GM23248 (cell line): ENCODE measurements around the gene GGCT. TPM values are rescaled to one million over a fixed set of nuclear protein-coding genes. Genes with fewer than 3 reads are reported as not detected.

Source experiments
- DNase-seq: peaks from one replicate; pipeline ENCODE4 v3.0.0-alpha.2; 2015
- H2AFZ ChIP-seq: fragments of 200-600 bp; sonication (generic); 2 replicates; pipeline ENCODE4 v1.6.1; 2016; ENCODE audit warnings: antibody characterized with exemption
- H3F3A ChIP-seq: fragments of 200-600 bp; sonication (generic); 2 replicates; pipeline ENCODE4 v1.6.1; 2016; ENCODE audit warnings: mild to moderate bottlenecking, antibody characterized with exemption, mixed run types; ENCODE audit not compliant: insufficient read depth
- H3K27ac ChIP-seq: fragments of 200-600 bp; sonication (generic); 2 replicates; pipeline ENCODE4 v1.5.1; 2016; ENCODE audit warnings: mild to moderate bottlenecking
- H3K27me3 ChIP-seq: fragments of 200-600 bp; sonication (generic); replicated peaks from 2 replicates; pipeline ENCODE4 v1.6.1; 2016; ENCODE audit warnings: mild to moderate bottlenecking; ENCODE audit not compliant: insufficient read depth
- H3K36me3 ChIP-seq: fragments of 200-600 bp; sonication (generic); 2 replicates; pipeline ENCODE4 v1.6.1; 2016; ENCODE audit warnings: low read depth, mild to moderate bottlenecking
- H3K4me1 ChIP-seq: fragments of 200-600 bp; sonication (generic); 2 replicates; pipeline ENCODE4 v1.6.1; 2016; ENCODE audit warnings: mild to moderate bottlenecking; ENCODE audit not compliant: insufficient read depth
- H3K4me2 ChIP-seq: fragments of 200-600 bp; sonication (generic); one replicate; pipeline ENCODE4 v1.6.1; 2016; ENCODE audit warnings: mild to moderate bottlenecking; ENCODE audit not compliant: unreplicated experiment
- H3K4me3 ChIP-seq: fragments of 200-600 bp; sonication (generic); 2 replicates; pipeline ENCODE4 v1.5.1; 2016; ENCODE audit warnings: mild to moderate bottlenecking
- H3K79me2 ChIP-seq: fragments of 200-600 bp; sonication (generic); 2 replicates; pipeline ENCODE4 v1.6.1; 2016; ENCODE audit warnings: mild to moderate bottlenecking; ENCODE audit not compliant: insufficient read depth
- H3K9ac ChIP-seq: fragments of 200-600 bp; sonication (generic); 2 replicates; pipeline ENCODE4 v1.6.1; 2016; ENCODE audit warnings: mild to moderate bottlenecking
- H3K9me2 ChIP-seq: fragments of 200-600 bp; sonication (generic); 2 replicates; pipeline ENCODE4 v1.6.1; 2016; ENCODE audit warnings: mixed run types, mild to moderate bottlenecking, moderate library complexity; ENCODE audit not compliant: insufficient read depth
- H3K9me3 ChIP-seq: fragments of 200-600 bp; sonication (generic); one replicate; pipeline ENCODE4 v1.6.1; 2017; ENCODE audit warnings: low read depth
- H4K20me1 ChIP-seq: fragments of 200-600 bp; sonication (generic); 2 replicates; pipeline ENCODE4 v1.6.0; 2016; ENCODE audit not compliant: insufficient read depth
- EZH2 ChIP-seq: fragments of 200-600 bp; sonication (generic); IDR thresholded peaks from 2 replicates; pipeline ENCODE4 v1.6.1; 2018; ENCODE audit warnings: antibody characterized with exemption, mild to moderate bottlenecking; ENCODE audit not compliant: insufficient read depth, poor library complexity, severe bottlenecking
- EZH2phosphoT487 ChIP-seq: fragments of 200-600 bp; sonication (generic); IDR thresholded peaks from 2 replicates; pipeline ENCODE4 v1.6.1; 2018; ENCODE audit warnings: antibody characterized with exemption, moderate library complexity, mild to moderate bottlenecking, low read depth; ENCODE audit not compliant: insufficient read depth
- WGBS, 2 experiments: methylation state at CpG; one replicate each; pipeline ENCODE4 v1.1.6; 2015 to 2017; ENCODE audit warnings: low lambda C conversion rate in 2 of 2, low coverage in 1 of 2; ENCODE audit errors: missing lambda C conversion rate in 2 of 2; 5-methylcytosine and 5-hydroxymethylcytosine counted together
- in situ Hi-C: fragments of 300-500 bp; cut with MboI; formaldehyde crosslinking; loops from 2 replicates; pipeline ENCODE4 v1.15.0; 2020
- polyA plus RNA-seq: library from polyadenylated mRNA; unstranded; fragments of >200 nt; fragmentation: Nextera tagmentation; extraction: Ambion mirVana; gene quantifications from 2 replicates; pipeline ENCODE4 v1.2.1, GENCODE V29; 2016
- total RNA-seq: library from RNA; depleted of rRNA; stranded (reverse); fragments of >200 nt; shearing (Covaris generic); gene quantifications from 2 replicates; pipeline ENCODE4 v1.2.3, GENCODE V29; 2014

The GGCT gene
- total and polyA plus RNA-seq, 2 experiments from 2014 or later, result 31.3 to 47.9 TPM

DNA sequence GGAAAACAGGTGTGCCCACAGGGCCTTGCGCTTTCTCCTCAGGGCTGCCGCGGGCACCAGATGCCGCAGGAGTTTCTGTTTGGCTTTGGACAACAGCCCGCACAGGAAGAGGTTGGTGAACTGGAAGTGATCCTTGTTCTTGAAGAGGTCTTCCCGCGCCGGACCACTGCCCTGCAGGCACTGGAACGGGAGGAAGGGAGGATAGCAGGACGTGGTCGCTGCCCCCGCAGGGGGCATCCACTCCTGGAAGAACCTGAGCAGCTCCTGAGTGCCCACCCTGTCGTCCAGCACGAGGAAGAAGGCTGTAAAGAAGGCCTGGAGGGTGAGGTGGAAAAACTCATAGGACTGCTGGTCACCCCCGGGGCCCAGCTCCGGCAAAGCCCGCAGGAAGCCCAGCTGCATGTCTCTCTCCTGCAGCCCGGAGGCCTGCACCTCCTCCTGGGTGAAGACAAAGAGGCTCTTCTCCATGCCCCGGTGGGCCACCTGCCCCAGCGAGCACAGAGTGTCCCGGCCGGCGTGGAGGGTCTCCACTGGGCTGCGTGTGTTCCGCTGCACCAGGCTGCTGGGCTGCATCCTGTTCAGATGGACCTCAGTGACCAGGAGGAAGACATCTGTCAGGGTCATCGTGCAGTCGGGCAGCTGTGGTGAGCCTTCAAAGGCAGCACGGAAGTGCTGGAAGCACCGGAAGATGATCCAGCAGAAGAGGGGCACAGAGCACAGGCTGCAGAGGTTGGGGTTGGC is 52.9 kb downstream of the GGCT start:
- Histone ChIP-seq H3K36me3 (peaks cover 12% of the 10 kb centered on the region; the same call in 1 of the 2 replicates), H3K4me3 (no peak overlapping the region), H3K79me2 (no peaks in the 10 kb centered on the region; the same call in 1 of the 2 replicates), H3K9ac (no peak overlapping the region), H2AFZ (no peak overlapping the region), H3K9me3 (no peaks in the 10 kb centered on the region), H3K27me3 (no peaks in the 10 kb centered on the region), H3K27ac (no peak overlapping the region), H4K20me1 (no peaks in the 10 kb centered on the region), H3K4me2 (no peak overlapping the region), H3F3A (no peaks in the 10 kb centered on the region), H3K9me2 (no peaks in the 10 kb centered on the region), H3K4me1 (no peaks in the 10 kb centered on the region)
- TF ChIP-seq EZH2 (no peak), EZH2phosphoT487 (no peak)
- DNase-seq, result no peak
- in situ Hi-C loops, result no loop called here
- 92 to 94% methylated on average over 29 of the region's 29 CpGs for WGBS, 2 experiments

DNA sequence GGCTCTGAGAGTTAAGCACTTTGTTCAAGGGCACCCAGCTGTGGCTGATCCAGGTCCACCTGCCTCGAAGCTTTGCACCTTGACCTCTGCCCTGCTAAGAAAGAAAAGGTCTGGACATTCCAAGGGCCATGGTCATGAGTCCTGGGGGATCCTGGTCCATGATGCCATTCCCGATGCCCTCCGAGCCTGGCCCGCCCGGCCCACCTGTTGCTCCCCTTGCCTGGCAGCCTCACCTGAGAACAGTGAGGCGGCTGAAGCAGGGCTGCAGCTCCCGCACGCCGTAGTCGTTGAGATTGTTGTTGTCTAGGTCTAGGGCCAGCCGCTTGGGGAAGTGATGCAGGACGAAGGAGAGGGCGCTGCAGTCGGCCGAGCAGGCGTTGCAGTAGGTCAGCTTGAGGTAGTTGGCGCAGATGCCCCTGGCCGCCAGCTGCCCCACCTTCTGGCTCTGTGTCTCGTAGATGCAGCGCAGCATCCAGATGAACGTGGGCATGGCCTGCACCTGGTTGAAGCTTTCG is 53.6 kb downstream of the GGCT start:
- H2AFZ ChIP-seq, result no peak overlapping the region
- H3K9me2 ChIP-seq, result no peaks in the 10 kb centered on the region
- no peak overlapping the region for H3K27ac ChIP-seq
- in situ Hi-C loops, result no loop called here
- no peak overlapping the region for H3K4me3 ChIP-seq
- TF ChIP-seq EZH2phosphoT487 (no peak), EZH2 (no peak)
- H3K36me3 ChIP-seq, result peaks cover 10% of the 10 kb centered on the region; the same call in 1 of the 2 replicates
- no peaks in the 10 kb centered on the region for H3F3A ChIP-seq
- no peak overlapping the region for H3K4me2 ChIP-seq
- WGBS, 2 experiments, result 93 to 95% methylated on average over 22 of the region's 22 CpGs
- H3K27me3 ChIP-seq, result no peaks in the 10 kb centered on the region
- no peaks in the 10 kb centered on the region for H3K79me2 ChIP-seq
- no peaks in the 10 kb centered on the region for H4K20me1 ChIP-seq
- no peak for DNase-seq
- no peak overlapping the region for H3K9ac ChIP-seq
- no peaks in the 10 kb centered on the region for H3K4me1 ChIP-seq
- H3K9me3 ChIP-seq, result no peaks in the 10 kb centered on the region

DNA sequence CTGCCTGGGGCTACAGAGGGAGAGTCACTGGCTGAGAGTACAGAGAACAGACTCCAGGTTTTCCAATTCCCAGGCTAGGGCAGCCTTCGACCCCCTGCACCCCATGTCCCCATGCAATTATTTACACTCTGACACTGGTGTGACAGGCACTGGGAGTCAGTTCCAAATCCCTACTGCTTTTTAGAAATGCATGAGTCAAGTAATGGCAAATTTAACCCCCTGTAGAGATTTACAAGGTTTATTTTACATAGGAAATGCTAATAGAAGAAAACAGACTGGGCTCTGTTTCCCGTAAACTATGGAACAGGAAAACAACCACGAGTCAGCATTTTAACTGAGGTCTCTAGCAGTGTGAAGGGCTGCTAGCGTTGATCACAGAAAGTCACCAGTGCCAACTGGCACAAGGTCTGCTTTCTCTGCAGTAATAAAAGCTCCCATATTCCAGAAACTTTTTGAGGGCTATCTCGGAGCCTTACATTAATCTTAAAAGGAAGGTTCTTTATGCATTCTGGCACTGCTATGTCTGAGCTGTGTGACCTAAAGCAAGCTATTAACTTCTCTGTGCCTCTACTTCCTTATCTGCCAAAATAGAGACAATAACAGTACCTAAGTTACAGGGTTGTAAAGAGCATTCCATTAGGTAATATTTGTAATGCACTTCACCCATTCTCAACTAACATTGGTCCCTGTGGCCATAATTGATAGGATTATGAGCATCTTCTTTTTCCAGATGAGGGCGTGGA is 54.2 kb downstream of the GGCT start:
- no peak overlapping the region for H3K4me3 ChIP-seq
- DNase-seq, result no peak
- no peak overlapping the region for H3K27ac ChIP-seq
- H3K27me3 ChIP-seq, result no peaks in the 10 kb centered on the region
- 63 to 69% methylated on average over 6 of the region's 6 CpGs for WGBS, 2 experiments
- no peaks in the 10 kb centered on the region for H3K4me1 ChIP-seq
- H3K9me3 ChIP-seq, result no peaks in the 10 kb centered on the region
- peaks cover 8% of the 10 kb centered on the region; the same call in 1 of the 2 replicates for H3K36me3 ChIP-seq
- TF ChIP-seq EZH2, result no peak
- TF ChIP-seq EZH2phosphoT487, result no peak
- H2AFZ ChIP-seq, result no peak overlapping the region
- H4K20me1 ChIP-seq, result no peaks in the 10 kb centered on the region
- H3K9ac ChIP-seq, result no peak overlapping the region
- H3K79me2 ChIP-seq, result no peaks in the 10 kb centered on the region
- H3F3A ChIP-seq, result no peaks in the 10 kb centered on the region
- in situ Hi-C loops, result no loop called here
- no peaks in the 10 kb centered on the region for H3K9me2 ChIP-seq
- no peak overlapping the region for H3K4me2 ChIP-seq

DNA sequence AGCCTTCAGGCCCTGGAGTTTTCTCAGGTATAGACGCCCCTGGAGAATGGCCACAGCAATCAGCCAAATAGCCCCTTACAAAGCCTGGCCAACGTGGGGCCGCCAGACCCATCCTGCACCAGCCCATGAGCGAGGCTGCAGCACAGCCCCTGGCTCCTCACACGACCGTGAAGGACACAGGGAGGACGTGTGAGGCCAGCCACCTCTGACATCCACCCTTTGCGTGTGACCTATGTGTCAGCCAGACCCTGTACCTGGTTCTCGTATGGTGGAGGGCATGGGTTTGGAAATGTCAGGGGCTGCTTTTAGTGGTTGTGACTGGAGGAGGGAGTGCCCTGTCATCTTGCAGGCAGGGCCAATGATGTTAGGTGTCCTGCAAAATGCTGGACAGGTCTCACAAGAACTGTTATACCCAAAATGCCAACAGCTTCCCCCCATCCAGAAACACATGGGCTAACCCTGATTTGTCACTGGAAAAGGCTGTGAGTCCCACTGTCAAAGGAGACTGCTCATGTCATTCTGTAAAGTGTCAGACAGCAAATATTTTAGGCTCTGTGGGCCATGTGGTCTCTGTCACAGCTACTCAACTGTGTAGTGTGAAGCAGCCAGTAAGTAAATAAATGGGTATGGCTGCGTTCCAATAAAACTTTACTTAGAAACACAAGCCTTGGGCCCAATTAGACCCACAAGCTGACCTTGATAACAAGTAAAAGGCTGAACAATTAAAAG is 56.0 kb downstream of the GGCT start:
- Histone ChIP-seq H4K20me1 (no peaks in the 10 kb centered on the region), H2AFZ (no peak overlapping the region), H3F3A (no peaks in the 10 kb centered on the region), H3K9me2 (no peaks in the 10 kb centered on the region), H3K27ac (no peak overlapping the region), H3K4me3 (no peak overlapping the region), H3K4me2 (no peak overlapping the region), H3K4me1 (no peaks in the 10 kb centered on the region), H3K36me3 (peaks cover 8% of the 10 kb centered on the region; the same call in 1 of the 2 replicates), H3K27me3 (no peaks in the 10 kb centered on the region), H3K9me3 (no peaks in the 10 kb centered on the region), H3K79me2 (no peaks in the 10 kb centered on the region), H3K9ac (no peak overlapping the region)
- TF ChIP-seq EZH2phosphoT487, result no peak
- no peak for TF ChIP-seq EZH2
- WGBS, 2 experiments, result 75 to 76% methylated on average over 10 of the region's 10 CpGs
- no peak for DNase-seq
- in situ Hi-C loops, result no loop called here
